ENCODE results near the gene IGSF23.

DNA sequence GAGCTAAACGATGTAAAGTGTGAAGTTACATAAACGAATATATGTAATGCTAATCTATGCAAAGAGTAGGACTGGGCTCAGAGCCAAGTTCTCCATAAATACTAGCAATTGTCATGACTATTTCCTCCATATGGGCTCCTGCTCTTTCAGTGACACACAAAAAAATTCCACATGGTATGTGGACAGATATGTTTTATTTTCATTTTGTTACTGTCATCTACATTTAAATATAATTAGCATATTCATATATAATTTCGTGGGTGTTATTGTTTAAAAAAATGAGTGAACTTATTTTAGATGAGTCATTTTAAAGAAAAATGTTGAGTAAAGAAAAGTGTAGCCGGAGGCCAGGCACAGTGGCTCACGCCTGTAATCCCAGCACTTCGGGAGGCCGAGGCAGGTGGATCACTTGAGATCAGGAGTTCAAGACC lies 5.0 kb upstream of the IGSF23 start:
- no peak for TF ChIP-seq EZH2 (IDR thresholded peaks at IDR 0.05; ENCODE audit: insufficient read depth, poor library complexity, severe bottlenecking)
- no peak for TF ChIP-seq EZH2phosphoT487 (IDR thresholded peaks at IDR 0.05; ENCODE audit: insufficient read depth, low read depth)

All from GM23248 (cell line).